Activated T-helper 17 cell treated with anti-CD3 and anti-CD28 coated beads, Interleukin-2, amount 50 U/mL, for 72 hours (primary cell): Measurements from ENCODE around the gene LPIN2. TPM values are rescaled to one million over a fixed set of nuclear protein-coding genes. Genes with fewer than 3 reads are reported as not detected.
A peak's percentile ranks its signal among the peaks of the same experiment; 100 is the strongest.

Experiments used
- ATAC-seq: fragments of 150-1000 bp; cut with Tn5 transposase; replicated peaks from 2 replicates; pipeline ENCODE4 v1.10.0; 2021; ENCODE audit warnings: mild to moderate bottlenecking, moderate library complexity
- H3K27ac Mint-ChIP-seq: one replicate; pipeline ENCODE4 v1.8.0; 2022; ENCODE audit warnings: mixed read lengths
- H3K27me3 Mint-ChIP-seq: one replicate; pipeline ENCODE4 v1.8.0; 2022; ENCODE audit warnings: mixed read lengths
- H3K36me3 Mint-ChIP-seq: one replicate; pipeline ENCODE4 v1.8.0; 2022; ENCODE audit warnings: low read depth, mild to moderate bottlenecking, mixed read lengths
- H3K4me1 Mint-ChIP-seq: one replicate; pipeline ENCODE4 v1.8.0; 2022; ENCODE audit warnings: mixed read lengths
- H3K4me3 Mint-ChIP-seq: one replicate; pipeline ENCODE4 v1.8.0; 2022; ENCODE audit warnings: mild to moderate bottlenecking, mixed read lengths
- H3K9me3 Mint-ChIP-seq: one replicate; pipeline ENCODE4 v1.8.0; 2022; ENCODE audit warnings: mixed read lengths
- total RNA-seq, 2 donors: library from RNA; stranded (reverse); gene quantifications; one replicate each; pipeline ENCODE4 v1.2.3, GENCODE V29; 2022

The LPIN2 gene
- total RNA-seq, result 10 to 100 TPM; 45.8 to 78.1 TPM

- Mint-ChIP-seq H3K9me3 (no peaks in the 10 kb centered on the region), H3K27ac (peak within 1 kb of the TSS; percentile 93), H3K36me3 (peaks cover 42% of the 10 kb centered on the region), H3K27me3 (no peaks in the 10 kb centered on the region), H3K4me3 (peak within 1 kb of the TSS; percentile 93), H3K4me1 (peaks cover 43% of the 10 kb centered on the region)
- peak; percentile 94 for ATAC-seq
Observed at GRCh38 chr18:3013024-3013804, at the start of gene LPIN2. TSS of gene LPIN2 (minus strand) at chr18:3013144. CDS start at chr18:2960840, 52,304 bp downstream.

- Mint-ChIP-seq H3K4me1 (peaks cover 37% of the 10 kb centered on the region), H3K4me3 (peak overlapping the region; percentile 90), H3K27me3 (no peaks in the 10 kb centered on the region), H3K27ac (peak overlapping the region; percentile 98), H3K36me3 (peaks cover 14% of the 10 kb centered on the region), H3K9me3 (no peaks in the 10 kb centered on the region)
- peak; percentile 81 for ATAC-seq
Observed at GRCh38 chr18:3061581-3062312, 48.8 kb upstream of the LPIN2 start.

GRCh38 chr18:3060667-3061580 lies 48.0 kb upstream of the LPIN2 start:
- Mint-ChIP-seq H3K9me3 (no peaks in the 10 kb centered on the region), H3K4me3 (peak overlapping the region; percentile 90), H3K27me3 (no peaks in the 10 kb centered on the region), H3K36me3 (peaks cover 14% of the 10 kb centered on the region), H3K4me1 (peaks cover 42% of the 10 kb centered on the region), H3K27ac (peak overlapping the region; percentile 98)
- peak; percentile 59 for ATAC-seq

- peak overlapping the region; percentile 98 for H3K27ac Mint-ChIP-seq
- H3K36me3 Mint-ChIP-seq, result peaks cover 14% of the 10 kb centered on the region
- peak overlapping the region; percentile 90 for H3K4me3 Mint-ChIP-seq
- peaks cover 44% of the 10 kb centered on the region for H3K4me1 Mint-ChIP-seq
- H3K9me3 Mint-ChIP-seq, result no peaks in the 10 kb centered on the region
- no peaks in the 10 kb centered on the region for H3K27me3 Mint-ChIP-seq
- no peak for ATAC-seq
Observed at GRCh38 chr18:3059272-3059671, 46.3 kb upstream of the LPIN2 start.

GRCh38 chr18:3058328-3059191 lies 45.6 kb upstream of the LPIN2 start:
- Mint-ChIP-seq H3K9me3 (no peaks in the 10 kb centered on the region), H3K4me1 (peaks cover 46% of the 10 kb centered on the region), H3K27me3 (no peaks in the 10 kb centered on the region), H3K36me3 (peaks cover 14% of the 10 kb centered on the region), H3K4me3 (peak overlapping the region; percentile 90), H3K27ac (peak overlapping the region; percentile 89)
- peak; percentile 47 for ATAC-seq

- H3K27ac Mint-ChIP-seq, result peak overlapping the region; percentile 89
- ATAC-seq, result no peak
- peaks cover 14% of the 10 kb centered on the region for H3K36me3 Mint-ChIP-seq
- peak overlapping the region; percentile 90 for H3K4me3 Mint-ChIP-seq
- no peaks in the 10 kb centered on the region for H3K9me3 Mint-ChIP-seq
- no peaks in the 10 kb centered on the region for H3K27me3 Mint-ChIP-seq
- peaks cover 38% of the 10 kb centered on the region for H3K4me1 Mint-ChIP-seq
Observed at GRCh38 chr18:3057526-3057925, 44.6 kb upstream of the LPIN2 start.

- Mint-ChIP-seq H3K27me3 (no peaks in the 10 kb centered on the region), H3K27ac (peak overlapping the region; percentile 89), H3K4me1 (peaks cover 39% of the 10 kb centered on the region), H3K4me3 (no peak overlapping the region), H3K9me3 (no peaks in the 10 kb centered on the region), H3K36me3 (peaks cover 6% of the 10 kb centered on the region)
- ATAC-seq, result no peak
Observed at GRCh38 chr18:3056311-3056710, 43.4 kb upstream of the LPIN2 start.

GRCh38 chr18:3055816-3056215 lies 42.9 kb upstream of the LPIN2 start:
- Mint-ChIP-seq H3K4me1 (peaks cover 35% of the 10 kb centered on the region), H3K36me3 (peaks cover 1% of the 10 kb centered on the region), H3K27me3 (no peaks in the 10 kb centered on the region), H3K4me3 (no peak overlapping the region), H3K27ac (no peak overlapping the region), H3K9me3 (no peaks in the 10 kb centered on the region)
- no peak for ATAC-seq

- H3K4me1 Mint-ChIP-seq, result peaks cover 29% of the 10 kb centered on the region
- H3K27ac Mint-ChIP-seq, result no peak overlapping the region
- no peaks in the 10 kb centered on the region for H3K27me3 Mint-ChIP-seq
- no peak overlapping the region for H3K4me3 Mint-ChIP-seq
- no peak for ATAC-seq
- no peaks in the 10 kb centered on the region for H3K9me3 Mint-ChIP-seq
- no peaks in the 10 kb centered on the region for H3K36me3 Mint-ChIP-seq
Observed at GRCh38 chr18:3055186-3055728, 42.3 kb upstream of the LPIN2 start.

- H3K27me3 Mint-ChIP-seq, result no peaks in the 10 kb centered on the region
- H3K9me3 Mint-ChIP-seq, result no peaks in the 10 kb centered on the region
- H3K27ac Mint-ChIP-seq, result no peak overlapping the region
- peaks cover 28% of the 10 kb centered on the region for H3K4me1 Mint-ChIP-seq
- no peak for ATAC-seq
- H3K36me3 Mint-ChIP-seq, result no peaks in the 10 kb centered on the region
- H3K4me3 Mint-ChIP-seq, result no peak overlapping the region
Observed at GRCh38 chr18:3054780-3055179, 41.8 kb upstream of the LPIN2 start.

- no peak overlapping the region for H3K4me3 Mint-ChIP-seq
- H3K27ac Mint-ChIP-seq, result no peak overlapping the region
- ATAC-seq, result no peak
- no peaks in the 10 kb centered on the region for H3K9me3 Mint-ChIP-seq
- H3K36me3 Mint-ChIP-seq, result no peaks in the 10 kb centered on the region
- H3K4me1 Mint-ChIP-seq, result peaks cover 28% of the 10 kb centered on the region
- H3K27me3 Mint-ChIP-seq, result no peaks in the 10 kb centered on the region
Observed at GRCh38 chr18:3054214-3054613, 41.3 kb upstream of the LPIN2 start.

- no peaks in the 10 kb centered on the region for H3K9me3 Mint-ChIP-seq
- no peak for ATAC-seq
- no peak overlapping the region for H3K4me3 Mint-ChIP-seq
- no peak overlapping the region for H3K27ac Mint-ChIP-seq
- H3K4me1 Mint-ChIP-seq, result peaks cover 24% of the 10 kb centered on the region
- H3K36me3 Mint-ChIP-seq, result no peaks in the 10 kb centered on the region
- no peaks in the 10 kb centered on the region for H3K27me3 Mint-ChIP-seq
Observed at GRCh38 chr18:3053081-3053480, 40.1 kb upstream of the LPIN2 start.

GRCh38 chr18:3052411-3052758 lies 39.4 kb upstream of the LPIN2 start:
- no peaks in the 10 kb centered on the region for H3K27me3 Mint-ChIP-seq
- no peaks in the 10 kb centered on the region for H3K36me3 Mint-ChIP-seq
- peak overlapping the region; percentile 41 for H3K27ac Mint-ChIP-seq
- H3K4me3 Mint-ChIP-seq, result peak overlapping the region; percentile 41
- H3K4me1 Mint-ChIP-seq, result peaks cover 26% of the 10 kb centered on the region
- peak; percentile 42 for ATAC-seq
- H3K9me3 Mint-ChIP-seq, result no peaks in the 10 kb centered on the region
